ENCODE data around the gene SNRK. TPM values are rescaled to one million over a fixed set of nuclear protein-coding genes. Genes with fewer than 3 reads are reported as not detected.

SNRK gene
- total and polyA plus RNA-seq, 9 of the 15 experiments (the other 6 are each of a cell fraction or from before 2014, with no cell fraction given) = 1.7 to 12.3 (median 7.3) TPM

DNA sequence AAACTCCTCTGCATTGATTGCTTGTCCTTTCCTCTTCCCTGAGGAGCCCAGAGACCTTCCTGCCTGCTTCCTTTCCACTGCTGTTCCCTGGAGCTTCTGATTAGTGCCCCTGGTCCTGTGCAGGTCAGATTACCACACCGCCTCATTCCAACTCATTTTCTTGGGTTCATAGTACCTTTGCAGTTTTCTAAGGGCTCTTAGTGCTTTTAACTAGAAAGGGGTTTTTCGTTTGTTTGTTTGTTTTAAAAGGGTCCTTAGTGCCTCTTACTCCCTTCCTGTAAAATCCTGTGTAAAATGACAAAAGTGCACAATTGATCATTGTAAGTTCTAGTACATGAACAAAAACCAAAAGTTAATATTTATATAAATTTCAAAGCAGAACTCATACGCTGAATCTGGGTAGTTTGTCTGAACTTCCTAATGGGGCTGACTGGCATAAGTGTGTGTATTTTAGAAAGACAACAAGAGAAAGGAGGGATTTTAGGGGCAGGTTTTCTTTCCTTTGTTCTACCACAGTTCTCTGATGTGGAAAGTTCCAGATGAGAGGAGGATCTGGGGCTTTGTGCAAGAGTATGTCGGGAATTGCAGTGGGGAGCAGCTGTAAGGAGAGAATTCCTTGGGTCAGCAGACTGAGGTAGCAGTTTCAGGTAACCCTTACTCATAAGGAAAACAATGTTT is 30.6 kb downstream of the SNRK start:
- Histone ChIP-seq H2AFZ (ENCODE audit: low read depth, low read length) (no peak overlapping the region), H3K27ac (ENCODE audit: extremely low read depth, low read depth, low read length) (no peak overlapping the region), H3K4me3 (no peak overlapping the region), H3K27me3 (ENCODE audit: control insufficient read depth in 2 of 2, insufficient read depth in 2 of 2, low read length in 2 of 2) (no peaks in the 10 kb centered on the region), H3K4me1 (replicated peaks in 1 of 2; ENCODE audit: control insufficient read depth in 2 of 2, insufficient read depth in 2 of 2, low read length in 2 of 2) (no peaks in the 10 kb centered on the region), H3K79me2 (ENCODE audit: control insufficient read depth, insufficient read depth, low read length) (no peaks in the 10 kb centered on the region), H3K9me1 (ENCODE audit: control insufficient read depth, insufficient read depth, low read length) (no peaks in the 10 kb centered on the region), H3K36me3 (ENCODE audit: control insufficient read depth, insufficient read depth, low read length) (no peaks in the 10 kb centered on the region), H3K9me3 (replicated peaks; ENCODE audit: control insufficient read depth, insufficient read depth, low read depth, low read length) (no peaks in the 10 kb centered on the region), H3K4me2 (ENCODE audit: insufficient read depth, low read length) (no peak overlapping the region), H3K9ac (ENCODE audit: insufficient read depth in 1 of 2, low read depth in 2 of 2, low read length in 2 of 2) (no peak overlapping the region), H4K20me1 (replicated peaks; ENCODE audit: control insufficient read depth, insufficient read depth, low read length) (peaks cover 3% of the 10 kb centered on the region; the same call in 1 of the 2 replicates)
- intact Hi-C loops (cut with micrococcal nuclease) (no loop called here), in situ Hi-C loops (cut with MboI) (no loop called here)
- ChIA-PET CTCF (ENCODE audit: low intra/inter-chr PET ratio) (no interaction called here), POLR2A (interaction anchor here (0.7 to 1.4 kb wide), 3 partner anchors 8 to 27 kb away, joined by 3 to 5 read pairs (median 4); no protein-coding TSS in a partner anchor)
- FAIRE-seq = no peak
- 54% methylated on average over 4 of the region's 4 CpGs for WGBS (ENCODE audit: insufficient coverage, low coverage, missing lambda C conversion rate)
- no peak for DNase-seq (ENCODE audit: extremely low read depth in 1 of 4, low spot score in 3 of 4)
- no peak for ATAC-seq
- no peak for TF ChIP-seq PHB2 (IDR thresholded peaks at IDR 0.05; ENCODE audit: low read depth)
- TF ChIP-seq POLR2AphosphoS2 (IDR thresholded peaks at IDR 0.05; ENCODE audit: low read length) = no peak
- no TSS peak for BruUV-seq (replicated peaks)

DNA sequence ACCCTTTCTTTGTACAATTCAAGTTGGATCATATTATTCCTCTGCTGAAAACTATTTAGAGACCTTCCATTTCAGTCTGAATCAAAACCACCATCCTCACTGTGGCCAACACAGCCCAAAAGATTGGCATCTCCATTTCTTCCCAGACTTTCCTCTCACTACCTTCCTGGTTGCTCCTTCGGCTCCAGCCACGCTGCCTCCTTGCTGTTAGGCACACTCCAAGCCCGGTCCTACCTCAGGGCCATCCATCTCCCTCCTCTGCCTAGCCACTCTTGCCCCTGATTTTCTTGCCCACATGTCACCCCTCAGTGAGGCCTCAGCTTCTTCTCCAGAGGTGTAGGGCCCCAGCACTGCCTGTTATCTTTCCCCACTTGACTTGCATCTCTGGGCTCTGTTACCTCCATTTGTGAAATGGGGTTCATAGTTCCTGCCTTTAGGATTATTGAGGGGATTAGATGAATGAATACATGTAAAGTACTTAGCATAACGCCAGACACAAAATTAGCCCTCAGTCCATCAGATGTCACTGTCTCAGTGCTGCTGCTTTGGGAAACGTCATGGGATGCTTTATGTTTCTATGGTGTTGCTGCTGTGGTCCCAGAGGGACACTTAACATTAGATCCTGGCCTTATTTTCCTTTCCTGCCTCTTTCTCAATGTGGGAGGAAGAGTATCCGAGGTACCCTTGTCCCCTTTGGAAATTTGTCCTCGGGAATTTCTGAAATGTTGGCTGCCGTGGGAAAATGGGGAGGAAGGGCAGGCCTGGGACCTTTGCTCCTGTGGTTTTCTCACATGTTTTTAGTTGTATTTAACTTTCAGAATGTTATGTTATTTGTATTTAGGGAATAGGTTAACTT is 31.3 kb downstream of the SNRK start:
- Histone ChIP-seq H3K4me3 (no peak overlapping the region), H2AFZ (ENCODE audit: low read depth, low read length) (no peak overlapping the region), H3K9ac (ENCODE audit: insufficient read depth in 1 of 2, low read depth in 2 of 2, low read length in 2 of 2) (0 out of 4 replicates have a peak overlapping the region, but pooled peaks of 1 of the 2 experiments have one; percentile 37), H3K9me3 (replicated peaks; ENCODE audit: control insufficient read depth, insufficient read depth, low read depth, low read length) (no peaks in the 10 kb centered on the region), H3K79me2 (ENCODE audit: control insufficient read depth, insufficient read depth, low read length) (no peaks in the 10 kb centered on the region), H3K4me2 (ENCODE audit: insufficient read depth, low read length) (no peak overlapping the region), H3K27me3 (ENCODE audit: control insufficient read depth in 2 of 2, insufficient read depth in 2 of 2, low read length in 2 of 2) (no peaks in the 10 kb centered on the region), H3K4me1 (replicated peaks in 1 of 2; ENCODE audit: control insufficient read depth in 2 of 2, insufficient read depth in 2 of 2, low read length in 2 of 2) (no peaks in the 10 kb centered on the region), H3K36me3 (ENCODE audit: control insufficient read depth, insufficient read depth, low read length) (no peaks in the 10 kb centered on the region), H3K27ac (ENCODE audit: extremely low read depth, low read depth, low read length) (no peak overlapping the region), H4K20me1 (replicated peaks; ENCODE audit: control insufficient read depth, insufficient read depth, low read length) (peaks cover 3% of the 10 kb centered on the region; the same call in 1 of the 2 replicates), H3K9me1 (ENCODE audit: control insufficient read depth, insufficient read depth, low read length) (no peaks in the 10 kb centered on the region)
- no peak for ATAC-seq
- in situ Hi-C loops (cut with MboI) (no loop called here), intact Hi-C loops (cut with micrococcal nuclease) (no loop called here)
- FAIRE-seq = no peak
- ChIA-PET POLR2A (interaction anchor here (1.3 kb wide), 1 partner anchor 27 kb away, joined by 5 read pairs; no protein-coding TSS in a partner anchor), CTCF (ENCODE audit: low intra/inter-chr PET ratio) (no interaction called here)
- WGBS (ENCODE audit: insufficient coverage, low coverage, missing lambda C conversion rate) = 58% methylated on average over 8 of the region's 8 CpGs
- DNase-seq (ENCODE audit: extremely low read depth in 1 of 4, low spot score in 3 of 4) = no peak
- BruUV-seq (replicated peaks) = no TSS peak
- TF ChIP-seq HCFC1 (IDR thresholded peaks at IDR 0.05; ENCODE audit: low read depth, low read length) (no peak), RBFOX2 (IDR thresholded peaks at IDR 0.05; ENCODE audit: low read depth, low read length) (no peak), SMARCA5 (IDR thresholded peaks at IDR 0.05) (no peak), NCOA6 (IDR thresholded peaks at IDR 0.05) (no peak), CHD2 (IDR thresholded peaks at IDR 0.05; ENCODE audit: low read depth, low read length) (no peak)

All from K562 (cell line).